Pons (tissue), 1 donor: ENCODE measurements around the gene WNT8B.

ENCODE experiments used
- DNase-seq: peaks from one replicate; pipeline ENCODE4 v3.0.0-alpha.2; 2016; ENCODE audit warnings: low spot score

WNT8B gene

DNA sequence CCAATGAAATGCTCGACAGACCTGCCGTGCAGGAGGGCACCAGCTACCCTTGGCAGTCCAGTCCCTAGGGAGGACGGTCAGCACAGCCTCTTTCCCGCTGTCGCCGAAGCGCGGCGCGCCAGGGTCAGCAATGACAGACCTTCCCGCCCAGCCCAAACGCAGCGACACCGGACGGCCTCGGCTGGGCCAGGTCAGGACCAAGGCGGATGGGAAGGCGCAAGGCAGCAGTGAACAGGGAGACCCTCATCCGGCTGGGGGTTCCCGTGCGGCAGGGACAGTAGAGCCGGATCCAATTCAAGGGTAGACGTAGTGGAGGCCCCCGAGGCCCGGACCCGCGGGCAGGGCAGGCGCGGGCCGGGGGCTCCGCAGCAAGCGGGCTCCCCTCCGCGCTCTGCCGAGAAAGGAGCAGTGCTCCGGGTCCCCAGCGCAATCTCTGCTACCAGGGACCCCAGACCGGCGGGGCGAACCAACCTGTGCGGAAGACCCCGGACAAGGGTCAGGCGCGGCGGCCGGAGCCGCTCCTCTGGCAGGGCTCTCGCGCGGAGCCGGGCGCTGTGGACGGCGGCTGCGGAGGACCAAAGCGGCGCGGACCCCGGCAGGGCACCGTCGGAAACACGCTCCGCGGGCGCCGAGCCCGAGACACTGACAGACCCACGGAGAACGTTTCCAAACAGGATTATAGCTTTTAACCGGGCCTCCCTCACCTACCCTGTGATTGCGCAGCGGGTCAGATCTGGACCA, 56.7 kb downstream of the WNT8B start, which contains the start of gene SEC31B:
SEC31B (minus strand) TSS at position 551 of the 741 bp plus-strand sequence. CDS start 2,909 bp downstream, outside the sequence.
- no peak for DNase-seq

DNA sequence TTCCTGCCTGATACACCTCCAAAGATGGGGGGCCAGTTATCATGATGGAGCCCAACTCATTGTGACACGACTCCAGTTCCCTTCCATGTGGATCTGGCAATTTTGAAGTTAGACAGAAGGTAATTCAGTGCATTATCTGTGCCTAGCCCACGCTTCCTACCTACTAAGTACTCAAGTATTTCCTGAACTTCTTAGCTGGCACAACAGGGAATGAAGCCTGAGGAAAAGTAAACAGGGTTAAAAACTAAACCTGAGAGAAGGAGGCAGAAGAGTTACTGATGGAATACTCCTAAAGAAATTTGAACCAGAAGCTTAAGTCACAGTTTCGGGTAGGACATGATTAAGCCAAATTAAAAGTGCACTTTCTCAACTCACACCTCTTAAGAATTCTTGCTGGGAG, 58.0 kb downstream of the WNT8B start:
- no peak for DNase-seq

DNA sequence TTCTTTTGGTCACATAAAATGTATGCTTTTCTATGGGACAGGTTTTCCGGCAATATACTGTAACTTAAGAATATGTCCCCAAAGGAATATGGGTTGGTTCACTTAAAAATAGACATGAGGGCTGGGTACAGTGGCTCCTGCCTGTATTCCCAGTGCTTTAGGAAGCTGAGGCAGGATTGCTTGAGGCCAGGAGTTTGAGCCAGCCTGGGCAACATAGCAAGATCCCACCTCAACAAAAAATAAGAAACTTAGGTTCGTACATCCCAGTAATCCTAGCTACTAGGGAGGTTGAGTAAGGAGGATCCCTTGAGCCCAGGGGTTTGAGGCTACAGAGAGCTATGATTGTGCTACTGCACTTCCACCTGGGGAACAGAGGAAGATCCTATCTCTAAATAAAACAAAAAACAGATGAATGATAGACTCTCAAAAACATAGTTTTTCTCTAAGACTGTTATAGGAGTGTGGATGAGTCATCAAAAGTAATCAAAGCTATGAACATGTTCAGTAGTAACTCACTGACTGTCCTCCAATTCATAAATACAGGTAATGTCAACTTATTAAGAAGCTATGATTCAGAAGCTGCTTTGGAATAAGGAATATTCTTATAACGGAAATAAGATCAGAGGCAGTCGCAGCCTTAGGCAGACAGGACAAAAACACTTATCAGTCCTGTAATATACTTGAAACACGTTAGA, 59.4 kb downstream of the WNT8B start:
- DNase-seq = no peak

DNA sequence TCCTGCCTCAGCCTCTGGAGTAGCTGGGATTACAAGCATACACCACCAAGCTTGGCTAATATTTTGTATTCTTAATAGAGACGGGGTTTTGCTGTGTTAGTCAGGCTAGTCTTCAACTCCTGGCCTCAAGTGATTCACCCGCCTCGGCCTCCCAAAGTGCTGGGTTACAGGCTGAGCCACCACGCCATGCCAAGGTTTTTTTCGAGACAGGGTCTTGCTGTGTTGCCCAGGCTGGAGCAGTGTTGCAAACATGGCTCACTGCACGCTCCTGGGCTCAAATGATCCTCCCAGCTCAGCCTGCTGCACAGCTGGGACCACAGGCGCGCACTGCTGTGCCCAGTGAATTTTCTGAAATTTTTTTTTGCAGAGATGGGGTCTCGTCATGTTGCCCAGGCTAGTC, 60.1 kb downstream of the WNT8B start:
- no peak for DNase-seq

DNA sequence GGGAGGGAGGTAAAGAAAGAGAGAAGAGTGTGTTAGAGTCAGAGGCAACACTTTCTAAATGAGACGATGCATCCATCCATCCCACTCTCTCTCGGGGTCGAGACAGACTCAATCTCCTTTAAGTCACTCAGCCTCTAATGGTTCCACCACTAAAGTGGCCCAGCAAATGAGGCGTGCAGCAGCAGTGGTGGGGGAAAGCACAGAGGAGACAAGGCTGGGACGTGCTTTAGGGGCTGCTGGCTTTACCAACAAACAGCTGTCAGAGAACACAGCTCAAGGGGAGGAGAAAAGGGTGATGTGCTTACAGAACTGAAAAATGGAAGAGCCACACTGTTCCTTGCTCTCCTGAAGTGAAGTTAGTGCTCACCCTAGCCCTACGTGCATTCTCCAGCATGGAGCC, 61.4 kb downstream of the WNT8B start:
- no peak for DNase-seq

DNA sequence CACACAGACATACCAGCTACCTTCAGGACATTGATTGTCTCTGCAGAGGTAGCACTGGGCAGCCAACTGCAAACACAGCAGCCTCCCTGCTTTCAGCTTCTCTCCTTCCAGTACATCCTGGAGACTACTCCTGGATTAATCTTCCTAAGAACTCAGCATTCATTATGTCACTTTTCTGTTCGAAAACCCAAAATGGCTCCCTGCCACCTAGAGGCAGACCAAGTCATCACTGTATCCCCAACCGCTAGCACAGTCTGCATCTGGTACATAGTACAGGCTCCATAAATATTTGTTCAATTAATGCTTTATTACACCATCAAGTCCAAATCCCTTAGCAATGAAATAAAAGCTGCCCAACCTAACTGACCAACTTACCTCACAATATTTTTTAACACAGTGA, 61.8 kb downstream of the WNT8B start:
- DNase-seq = no peak

DNA sequence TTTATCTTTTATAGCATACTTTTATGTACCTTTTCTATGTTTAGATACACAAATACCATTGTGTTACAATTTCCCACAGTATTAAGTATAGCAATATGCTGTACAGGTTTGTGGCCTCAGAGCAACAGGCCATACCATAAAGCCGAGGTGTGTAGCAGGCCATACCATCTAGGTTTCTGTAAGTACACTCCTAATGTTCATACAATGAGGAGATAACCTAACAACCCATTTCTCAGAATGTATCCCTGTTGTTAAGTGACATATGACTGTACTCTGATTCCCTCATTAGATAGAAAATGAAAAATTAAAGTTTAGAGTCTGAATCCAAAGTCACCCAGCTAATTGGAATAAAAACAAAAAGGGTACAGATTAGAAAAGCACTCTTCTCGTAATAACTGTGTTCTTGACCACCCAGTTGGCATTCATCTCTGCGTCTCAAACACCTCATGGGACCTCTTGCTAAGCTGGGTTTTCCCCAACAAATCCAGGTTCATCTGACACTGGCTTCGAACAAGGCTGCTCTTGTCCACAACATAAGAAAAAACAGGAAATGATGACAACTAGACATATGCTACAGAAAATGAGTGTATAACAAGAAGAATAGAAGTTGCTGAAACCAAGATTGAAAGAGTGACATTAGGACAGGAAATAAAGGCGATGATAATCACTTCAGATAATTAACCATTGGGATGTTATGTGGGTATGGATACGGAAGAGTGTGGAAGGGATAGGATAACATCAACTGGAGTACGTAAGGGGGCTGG, 65.5 kb downstream of the WNT8B start:
- peak; percentile 19 for DNase-seq

DNA sequence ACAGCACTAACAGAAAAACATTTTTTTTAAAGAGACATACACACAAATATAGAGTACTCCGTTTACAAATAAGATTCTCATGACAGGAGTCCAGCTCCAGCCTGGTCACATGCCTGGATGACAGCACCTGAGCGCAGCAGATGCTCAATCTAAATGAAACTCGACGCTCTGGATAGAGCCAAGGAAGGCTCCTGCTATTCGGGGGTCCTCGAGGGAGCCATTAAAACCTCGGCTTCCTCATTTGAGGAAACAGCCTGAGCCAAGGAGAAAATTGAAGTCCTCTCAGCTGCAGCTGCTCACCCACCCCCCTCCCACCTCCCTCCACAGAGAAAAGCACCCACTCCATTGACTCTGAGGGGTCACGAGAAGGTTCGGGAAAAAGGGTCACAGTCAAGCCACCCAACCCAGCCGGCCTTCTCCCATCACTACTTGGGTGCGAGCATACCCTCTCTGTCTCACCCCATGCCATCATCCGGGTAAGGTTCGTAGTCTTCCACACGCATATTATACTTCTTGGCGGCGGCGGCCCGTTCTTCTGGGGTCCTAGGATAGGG, 66.2 kb downstream of the WNT8B start:
- peak; percentile 17 for DNase-seq

DNA sequence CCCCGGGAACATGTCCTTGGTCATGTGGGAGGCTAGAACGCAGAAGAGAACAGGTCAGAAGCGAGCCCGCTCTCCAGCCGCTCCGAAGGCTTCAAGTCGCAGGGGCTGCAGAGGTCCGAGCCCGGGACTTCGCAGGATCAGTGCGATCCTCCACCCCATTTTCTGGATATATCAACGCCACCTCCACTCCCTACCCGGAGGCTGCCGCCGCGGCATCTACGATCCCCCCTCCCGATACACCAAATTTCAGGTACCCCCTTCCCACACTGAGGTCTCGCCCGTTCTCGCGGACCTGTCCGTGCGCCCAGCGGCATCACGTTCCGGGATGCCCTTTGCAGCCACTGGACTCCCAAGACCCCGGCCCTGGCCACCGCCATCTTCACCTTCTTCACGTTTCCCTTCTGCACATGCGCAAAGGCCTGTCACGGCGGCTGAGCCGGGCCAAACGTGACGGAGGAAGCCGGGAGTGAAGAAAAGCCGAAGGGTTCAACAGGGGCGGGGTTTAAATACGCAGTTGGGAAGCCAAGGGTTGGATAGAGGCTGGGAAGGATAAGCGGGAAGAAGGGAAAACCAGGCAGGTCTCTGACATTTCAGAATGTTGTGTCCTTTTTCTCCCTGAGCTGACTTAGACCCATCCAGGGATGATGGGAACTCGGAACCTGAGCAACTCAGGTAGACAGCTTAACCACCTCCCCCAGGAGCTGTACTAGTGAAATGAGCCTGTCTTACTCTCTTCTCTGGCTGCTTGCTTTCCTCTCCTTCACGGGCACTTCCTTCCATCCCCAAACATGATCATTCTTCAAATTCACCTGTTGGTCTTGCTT, 66.9 kb downstream of the WNT8B start, which contains the start of gene NDUFB8:
NDUFB8 (minus strand) TSS at position 397 of the 824 bp plus-strand sequence; CDS start at position 377, 20 bp downstream.
- peak; percentile 91 for DNase-seq

DNA sequence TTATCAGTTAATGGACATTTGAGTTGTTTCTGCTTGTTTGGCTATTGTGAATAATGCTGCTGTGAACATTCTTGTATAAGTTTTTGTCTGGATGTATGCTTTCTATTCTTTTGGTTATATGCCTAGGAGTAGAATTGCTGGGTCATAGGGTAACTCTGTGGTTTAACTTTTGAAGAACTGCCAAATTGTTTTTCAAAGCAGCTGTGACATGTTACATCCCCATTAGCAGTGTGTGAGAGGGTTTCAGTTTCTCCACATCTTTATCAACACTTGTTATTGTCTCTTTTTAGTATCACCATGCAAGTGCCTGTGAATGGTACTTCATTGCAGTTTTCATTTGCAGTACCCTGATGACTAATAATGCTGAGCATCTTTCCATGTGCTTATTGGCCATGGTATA, 69.0 kb downstream of the WNT8B start:
- no peak for DNase-seq
